Uterus (tissue), 4 donors: Measurements from ENCODE around the gene SYTL2. TPM values are rescaled to one million over a fixed set of nuclear protein-coding genes. Genes with fewer than 3 reads are reported as not detected.

ENCODE experiments used
- DNase-seq, 2 donors: peaks; one replicate each; pipeline ENCODE4 v3.0.0-alpha.2; 2019 to 2020
- H3K27ac ChIP-seq, 2 donors: fragments of 200-600 bp; sonication (generic); 1 replicate in 1 of 2; 2 replicates in 1 of 2; pipeline ENCODE4 v1.5.1; 2016 to 2018
- H3K27me3 ChIP-seq, 2 donors: fragments of 200-600 bp; sonication (generic); one replicate each; pipeline ENCODE4 v1.5.1; 2018 to 2019; ENCODE audit warnings: control low read depth in 1 of 2
- H3K36me3 ChIP-seq, 2 donors: fragments of 200-600 bp; sonication (generic); one replicate each; pipeline ENCODE4 v1.5.1; 2019; ENCODE audit warnings: control low read depth in 1 of 2
- H3K4me1 ChIP-seq, 2 donors: fragments of 200-600 bp; sonication (generic); one replicate each; pipeline ENCODE4 v1.5.1; 2018 to 2019; ENCODE audit warnings: control low read depth in 1 of 2
- H3K4me3 ChIP-seq, 2 donors: fragments of 200-600 bp; sonication (generic); 1 replicate in 1 of 2; 2 replicates in 1 of 2; pipeline ENCODE4 v1.5.1; 2018 to 2019; ENCODE audit warnings: mild to moderate bottlenecking in 1 of 2
- H3K9me3 ChIP-seq, 2 donors: fragments of 200-600 bp; sonication (generic); one replicate each; pipeline ENCODE4 v1.5.1; 2019; ENCODE audit warnings: control low read depth in 1 of 2
- POLR2A ChIP-seq, 2 donors: fragments of 450-650 bp; IDR thresholded peaks; one replicate each; pipeline ENCODE4 v1.6.1; 2016; ENCODE audit warnings: antibody characterized with exemption in 2 of 2, mild to moderate bottlenecking in 1 of 2, moderate library complexity in 1 of 2
- intact Hi-C: fragments of 100-400 bp; cut with DNase I; formaldehyde crosslinking; loops from one replicate; pipeline ENCODE4 v1.15.1; 2023; ENCODE audit warnings: low total_unique reads
- total RNA-seq, 4 donors: library from RNA; depleted of rRNA in 3 of 4; stranded (reverse); fragments of >200 nt in 3 of 4; gene quantifications; one replicate each; pipeline versions ENCODE4 v1.1.0 to v1.2.4, GENCODE V29; 2014 to 2023
- TF ChIP-seq, protein P1 (sequence below), 4 experiments: fragments of 200-600 bp in 2 of 4; fragments of 450-650 bp in 2 of 4; sonication (generic) in 2 of 4; IDR thresholded peaks; one replicate each; pipeline ENCODE4 v1.5.1; 2016 to 2019; ENCODE audit warnings: antibody characterized with exemption in 4 of 4, mild to moderate bottlenecking in 2 of 4, moderate library complexity in 1 of 4
- donor health status: DM: yes; HTN: yes; CAD: no.

Gene SYTL2
- total RNA-seq, 4 donors from 2014 or later: 33.0 to 77.4 (median 39.7) TPM

DNA sequence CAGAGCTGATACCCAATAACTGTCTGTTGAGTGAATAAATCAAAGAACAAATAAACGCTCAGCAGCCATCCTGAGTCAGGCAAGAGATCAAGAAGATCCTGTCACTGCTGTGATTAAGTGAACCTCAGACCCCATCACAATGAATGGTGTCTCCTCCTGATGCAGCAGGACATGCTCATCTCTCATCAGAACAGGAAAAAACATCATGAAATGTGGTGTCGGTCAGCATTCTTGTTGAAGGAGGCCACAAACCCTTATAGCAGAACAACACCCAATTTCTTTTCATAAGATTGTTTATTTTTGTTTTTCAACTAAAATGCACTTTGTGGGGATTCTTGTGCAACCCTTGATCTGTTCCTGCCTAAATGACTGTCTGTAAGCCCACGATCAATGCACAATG, 60.3 kb downstream of the SYTL2 start:
- Histone ChIP-seq H3K4me3 (no peak overlapping the region), H3K9me3 (no peaks in the 10 kb centered on the region), H3K27ac (no peak overlapping the region), H3K4me1 (no peaks in the 10 kb centered on the region), H3K27me3 (no peaks in the 10 kb centered on the region), H3K36me3 (no peaks in the 10 kb centered on the region)
- DNase-seq: no peak
- TF ChIP-seq, protein P1, sequence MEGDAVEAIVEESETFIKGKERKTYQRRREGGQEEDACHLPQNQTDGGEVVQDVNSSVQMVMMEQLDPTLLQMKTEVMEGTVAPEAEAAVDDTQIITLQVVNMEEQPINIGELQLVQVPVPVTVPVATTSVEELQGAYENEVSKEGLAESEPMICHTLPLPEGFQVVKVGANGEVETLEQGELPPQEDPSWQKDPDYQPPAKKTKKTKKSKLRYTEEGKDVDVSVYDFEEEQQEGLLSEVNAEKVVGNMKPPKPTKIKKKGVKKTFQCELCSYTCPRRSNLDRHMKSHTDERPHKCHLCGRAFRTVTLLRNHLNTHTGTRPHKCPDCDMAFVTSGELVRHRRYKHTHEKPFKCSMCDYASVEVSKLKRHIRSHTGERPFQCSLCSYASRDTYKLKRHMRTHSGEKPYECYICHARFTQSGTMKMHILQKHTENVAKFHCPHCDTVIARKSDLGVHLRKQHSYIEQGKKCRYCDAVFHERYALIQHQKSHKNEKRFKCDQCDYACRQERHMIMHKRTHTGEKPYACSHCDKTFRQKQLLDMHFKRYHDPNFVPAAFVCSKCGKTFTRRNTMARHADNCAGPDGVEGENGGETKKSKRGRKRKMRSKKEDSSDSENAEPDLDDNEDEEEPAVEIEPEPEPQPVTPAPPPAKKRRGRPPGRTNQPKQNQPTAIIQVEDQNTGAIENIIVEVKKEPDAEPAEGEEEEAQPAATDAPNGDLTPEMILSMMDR (IDR thresholded peaks at IDR 0.05): no peak
- no peak for TF ChIP-seq POLR2A (IDR thresholded peaks at IDR 0.05)
- intact Hi-C loops: no loop called here

DNA sequence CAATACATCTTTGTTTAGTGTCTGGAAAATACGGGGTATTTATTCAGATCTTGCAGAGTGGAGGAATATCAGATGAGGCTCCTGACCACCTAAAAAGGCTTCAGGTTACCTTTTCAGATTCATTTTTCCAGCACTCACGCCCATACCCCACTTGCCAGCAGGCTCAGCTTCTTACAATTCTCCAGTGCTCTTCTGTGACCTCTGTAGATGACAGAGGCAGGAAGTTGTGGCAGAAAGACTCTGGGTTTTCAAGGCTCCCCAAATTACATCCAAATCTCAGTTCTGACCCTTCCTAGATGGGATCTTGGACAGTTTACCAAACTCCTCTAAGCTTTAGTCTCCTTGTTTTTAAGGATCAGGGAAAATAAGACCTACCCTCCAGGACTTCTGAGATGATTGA, 61.1 kb downstream of the SYTL2 start:
- no peak overlapping the region for H3K27ac ChIP-seq
- H3K4me1 ChIP-seq: no peaks in the 10 kb centered on the region
- no peaks in the 10 kb centered on the region for H3K27me3 ChIP-seq
- no peak overlapping the region for H3K4me3 ChIP-seq
- DNase-seq: no peak
- H3K36me3 ChIP-seq: no peaks in the 10 kb centered on the region
- TF ChIP-seq, protein P1 (IDR thresholded peaks at IDR 0.05): no peak
- TF ChIP-seq POLR2A (IDR thresholded peaks at IDR 0.05): no peak
- intact Hi-C loops: no loop called here
- H3K9me3 ChIP-seq: no peaks in the 10 kb centered on the region

DNA sequence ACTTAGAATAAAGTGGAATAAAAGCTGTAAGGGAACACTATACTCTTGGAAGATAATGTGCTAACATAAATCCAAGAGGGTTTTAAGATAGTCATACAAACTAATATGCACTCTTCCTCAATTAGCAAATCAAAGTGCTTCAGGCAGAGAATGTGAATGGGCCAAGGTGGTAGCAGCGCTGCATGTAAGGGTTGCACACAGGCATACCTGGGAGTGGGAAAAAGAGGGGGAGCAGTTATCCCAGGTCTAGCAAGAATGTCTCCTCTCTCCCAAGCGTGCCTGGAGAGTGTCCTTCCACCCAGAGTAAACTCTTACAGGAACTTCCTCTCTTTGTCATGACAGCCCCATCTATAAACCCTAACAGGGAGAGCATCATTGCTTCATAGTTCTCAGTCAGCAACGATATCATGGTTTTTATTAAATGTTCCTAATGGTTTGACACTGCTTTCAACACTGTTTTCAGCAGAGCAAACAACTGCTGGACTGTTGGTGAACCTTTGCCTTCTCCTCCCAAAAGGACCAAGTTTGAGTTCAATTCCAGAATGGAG, 61.6 kb downstream of the SYTL2 start:
- no peaks in the 10 kb centered on the region for H3K36me3 ChIP-seq
- no peak for DNase-seq
- H3K27ac ChIP-seq: no peak overlapping the region
- TF ChIP-seq POLR2A (IDR thresholded peaks at IDR 0.05): no peak
- TF ChIP-seq, protein P1 (IDR thresholded peaks at IDR 0.05): no peak
- H3K9me3 ChIP-seq: no peaks in the 10 kb centered on the region
- no peaks in the 10 kb centered on the region for H3K4me1 ChIP-seq
- no peaks in the 10 kb centered on the region for H3K27me3 ChIP-seq
- no peak overlapping the region for H3K4me3 ChIP-seq
- intact Hi-C loops: no loop called here

DNA sequence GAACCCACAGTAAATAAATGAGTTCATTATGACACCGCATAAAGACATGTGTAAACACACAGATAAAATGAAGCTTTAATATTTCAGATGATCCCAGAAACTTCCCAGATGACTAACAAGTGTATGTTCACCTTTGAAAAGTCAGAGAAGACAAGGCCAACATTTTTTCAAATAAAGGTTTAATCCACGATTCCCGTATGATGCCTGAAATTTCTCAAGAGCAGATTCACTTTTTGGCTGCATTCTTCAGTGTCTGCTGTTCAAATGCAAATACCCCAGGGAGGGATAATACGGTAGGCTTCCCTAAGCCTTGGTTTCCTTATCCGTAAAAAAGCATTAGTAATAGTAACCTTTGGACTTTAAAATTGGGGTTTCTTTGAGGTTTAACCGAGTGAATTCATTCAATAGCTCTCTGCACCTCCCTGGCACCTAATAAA, 62.5 kb downstream of the SYTL2 start:
- intact Hi-C loops: no loop called here
- Histone ChIP-seq H3K27ac (no peak overlapping the region), H3K27me3 (no peaks in the 10 kb centered on the region), H3K4me1 (no peaks in the 10 kb centered on the region), H3K4me3 (no peak overlapping the region), H3K9me3 (no peaks in the 10 kb centered on the region), H3K36me3 (no peaks in the 10 kb centered on the region)
- DNase-seq: no peak
- TF ChIP-seq POLR2A (IDR thresholded peaks at IDR 0.05): no peak
- TF ChIP-seq, protein P1 (IDR thresholded peaks at IDR 0.05): no peak

DNA sequence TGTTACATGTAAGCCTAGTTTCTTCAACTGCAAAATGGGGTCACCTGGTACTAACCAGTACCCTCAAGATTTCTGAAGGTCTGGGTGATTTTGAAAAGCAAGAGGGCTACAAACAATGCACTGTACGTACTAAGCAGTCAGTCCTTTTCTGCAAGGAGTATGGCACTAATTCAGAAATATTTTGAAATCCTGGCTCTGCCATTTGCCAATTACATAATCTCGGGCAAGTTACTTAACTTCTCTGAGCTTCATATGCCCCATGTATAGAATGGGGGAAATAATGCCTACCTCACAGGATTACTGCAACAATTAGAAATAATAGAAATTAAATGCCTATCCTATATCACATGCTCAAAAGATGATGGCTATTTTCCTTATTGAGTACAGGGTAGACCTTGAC, 64.3 kb downstream of the SYTL2 start:
- H3K27ac ChIP-seq: no peak overlapping the region
- TF ChIP-seq, protein P1 (IDR thresholded peaks at IDR 0.05): no peak
- TF ChIP-seq POLR2A (IDR thresholded peaks at IDR 0.05): no peak
- no peak overlapping the region for H3K4me3 ChIP-seq
- no peaks in the 10 kb centered on the region for H3K4me1 ChIP-seq
- no peaks in the 10 kb centered on the region for H3K36me3 ChIP-seq
- H3K9me3 ChIP-seq: no peaks in the 10 kb centered on the region
- no peak for DNase-seq
- intact Hi-C loops: no loop called here
- no peaks in the 10 kb centered on the region for H3K27me3 ChIP-seq
